ENCODE results near the gene CANT1. TPM values are rescaled to one million over a fixed set of nuclear protein-coding genes. Genes with fewer than 3 reads are reported as not detected.

Gene CANT1
- total RNA-seq, 4 donors from 2014 or later, result 9.2 to 40.6 (median 21.5) TPM

DNA sequence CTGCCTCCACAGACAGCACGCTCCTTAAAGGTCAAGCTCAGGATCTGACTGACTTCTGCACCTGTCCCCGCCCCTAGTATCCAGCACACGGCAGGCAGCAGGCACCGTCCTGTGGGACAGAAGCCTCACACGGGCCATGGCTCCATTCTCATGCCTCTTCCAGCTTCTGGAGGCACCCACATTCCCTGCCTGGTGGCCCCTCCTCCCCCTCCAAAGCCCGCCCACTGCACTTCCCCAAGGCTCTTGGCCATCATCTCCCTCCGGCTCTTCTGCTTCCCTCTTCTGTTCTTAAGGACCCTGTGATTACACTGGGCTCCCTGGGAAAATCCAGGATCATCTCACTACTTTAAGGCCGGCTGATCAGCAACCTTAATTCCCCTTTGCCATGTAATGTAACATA is 3.5 kb downstream of the CANT1 start:
- Histone ChIP-seq H3K27me3 (no peaks in the 10 kb centered on the region), H3K4me3 (no peak overlapping the region), H3K4me1 (no peaks in the 10 kb centered on the region), H3K36me3 (no peaks in the 10 kb centered on the region), H3K9me3 (no peaks in the 10 kb centered on the region), H3K27ac (no peak overlapping the region)
- intact Hi-C loops (cut with DNase I; ENCODE audit: low total_unique reads), result no loop called here
- no peak for TF ChIP-seq POLR2A (IDR thresholded peaks at IDR 0.05)
- no peak for TF ChIP-seq CTCF (IDR thresholded peaks at IDR 0.05)
- DNase-seq, result peak; percentile 10 to 14

DNA sequence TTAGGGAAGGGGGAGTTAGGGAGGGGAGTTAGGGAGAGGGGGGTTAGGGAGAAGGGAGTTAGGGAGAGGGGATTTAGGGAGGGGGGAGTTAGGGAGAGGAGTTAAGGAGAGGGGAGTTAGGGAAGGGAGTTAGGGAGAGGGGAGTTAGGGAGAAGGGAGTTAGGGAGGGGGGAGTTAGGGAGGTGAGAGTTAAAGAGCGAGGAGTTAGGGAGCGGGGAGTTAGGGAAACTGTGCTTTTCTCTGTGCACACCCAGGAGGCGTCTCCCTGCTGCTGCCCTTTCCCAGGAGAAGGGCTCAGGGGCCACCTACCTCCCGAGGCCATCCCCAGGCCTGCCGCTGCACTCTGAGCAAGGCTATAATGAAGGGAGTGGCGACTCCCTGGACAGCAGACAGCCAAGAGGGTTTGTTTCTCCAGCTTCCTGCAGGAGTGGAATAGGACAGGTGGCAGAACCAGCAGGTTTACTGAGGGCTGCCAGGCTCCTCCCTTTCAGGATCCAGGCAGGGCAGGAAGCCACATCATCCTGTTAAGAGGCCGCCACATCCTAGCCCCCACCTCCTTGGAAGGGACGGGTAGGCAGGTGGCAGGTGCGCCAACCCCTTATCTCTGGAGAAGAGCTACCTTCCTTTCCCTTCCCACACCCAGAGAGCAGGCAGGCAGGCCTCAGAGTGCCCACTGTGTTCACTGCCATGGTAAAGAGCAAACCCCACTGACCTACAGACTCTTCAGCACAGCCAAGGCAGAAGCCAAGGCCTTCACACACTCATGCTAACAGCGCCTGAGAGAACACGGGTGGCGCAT is 4.3 kb downstream of the CANT1 start:
- no peaks in the 10 kb centered on the region for H3K9me3 ChIP-seq
- no peaks in the 10 kb centered on the region for H3K36me3 ChIP-seq
- intact Hi-C loops (cut with DNase I; ENCODE audit: low total_unique reads), result no loop called here
- peak in 1 of 2 donors; percentile 12 for TF ChIP-seq POLR2A (IDR thresholded peaks at IDR 0.05)
- no peak for TF ChIP-seq CTCF (IDR thresholded peaks at IDR 0.05)
- no peak overlapping the region for H3K27ac ChIP-seq
- H3K4me1 ChIP-seq, result no peaks in the 10 kb centered on the region
- no peak overlapping the region for H3K4me3 ChIP-seq
- DNase-seq, result peak; percentile 10 to 15
- no peaks in the 10 kb centered on the region for H3K27me3 ChIP-seq

DNA sequence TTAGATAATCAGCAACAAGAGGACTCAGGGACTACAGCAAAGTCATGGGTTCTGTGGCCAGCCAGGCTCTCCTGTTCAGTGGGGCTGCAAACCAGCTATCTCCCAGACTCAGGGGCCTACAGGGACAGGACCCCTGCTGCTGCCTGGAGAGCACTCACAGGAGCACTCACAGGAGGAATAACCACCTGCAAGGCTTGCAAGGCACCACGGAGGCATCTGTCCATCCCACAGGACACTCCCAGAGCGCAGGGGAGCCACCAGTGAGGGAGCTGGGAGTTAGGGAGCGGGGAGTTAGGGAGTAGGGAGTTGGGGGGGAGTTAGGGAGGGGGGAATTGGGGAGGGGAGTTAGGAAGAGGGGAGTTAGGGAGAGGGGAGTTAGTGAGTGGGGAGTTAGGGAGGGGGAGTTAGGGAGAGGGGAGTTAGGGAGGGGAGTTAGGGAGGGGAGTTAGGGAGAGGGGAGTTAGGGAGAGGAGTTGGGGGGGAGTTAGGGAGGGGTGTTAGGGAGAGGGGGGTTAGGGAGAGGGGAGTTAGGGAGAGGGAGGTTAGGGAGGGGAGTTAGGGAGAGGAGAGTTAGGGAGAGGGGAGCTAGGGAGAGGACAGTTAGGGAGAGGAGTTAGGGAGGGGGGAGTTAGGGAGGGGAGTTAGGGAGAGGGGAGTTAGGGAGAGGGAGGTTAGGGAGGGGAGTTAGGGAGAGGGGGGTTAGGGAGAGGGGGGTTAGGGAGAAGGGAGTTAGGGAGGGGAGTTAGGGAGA is 5.7 kb downstream of the CANT1 start:
- TF ChIP-seq POLR2A (IDR thresholded peaks at IDR 0.05) (no peak), CTCF (IDR thresholded peaks at IDR 0.05) (no peak)
- intact Hi-C loops (cut with DNase I; ENCODE audit: low total_unique reads), result no loop called here
- peak; percentile 6 to 7 for DNase-seq

GRCh38 chr17:79002796-79003593 is 6.6 kb downstream of the CANT1 start:
- no peak overlapping the region for H3K27ac ChIP-seq
- H3K27me3 ChIP-seq, result no peaks in the 10 kb centered on the region
- DNase-seq, result peak; percentile 8 to 9
- no peaks in the 10 kb centered on the region for H3K9me3 ChIP-seq
- no peaks in the 10 kb centered on the region for H3K4me1 ChIP-seq
- intact Hi-C loops (cut with DNase I; ENCODE audit: low total_unique reads), result no loop called here
- no peak overlapping the region for H3K4me3 ChIP-seq
- H3K36me3 ChIP-seq, result no peaks in the 10 kb centered on the region
- TF ChIP-seq POLR2A (IDR thresholded peaks at IDR 0.05) (no peak), CTCF (IDR thresholded peaks at IDR 0.05) (no peak)

More for the DNA sequence above, 5.7 kb downstream of the CANT1 start:
- Histone ChIP-seq H3K27me3 (no peaks in the 10 kb centered on the region), H3K4me3 (no peak overlapping the region), H3K36me3 (no peaks in the 10 kb centered on the region), H3K9me3 (no peaks in the 10 kb centered on the region), H3K27ac (no peak overlapping the region), H3K4me1 (no peaks in the 10 kb centered on the region)
